ENCODE measurements around the gene L2HGDH. TPM values are rescaled to one million over a fixed set of nuclear protein-coding genes. Genes with fewer than 3 reads are reported as not detected.

The L2HGDH gene
- total RNA-seq, 1 experiment from 2014 or later = 24.0 TPM

DNA sequence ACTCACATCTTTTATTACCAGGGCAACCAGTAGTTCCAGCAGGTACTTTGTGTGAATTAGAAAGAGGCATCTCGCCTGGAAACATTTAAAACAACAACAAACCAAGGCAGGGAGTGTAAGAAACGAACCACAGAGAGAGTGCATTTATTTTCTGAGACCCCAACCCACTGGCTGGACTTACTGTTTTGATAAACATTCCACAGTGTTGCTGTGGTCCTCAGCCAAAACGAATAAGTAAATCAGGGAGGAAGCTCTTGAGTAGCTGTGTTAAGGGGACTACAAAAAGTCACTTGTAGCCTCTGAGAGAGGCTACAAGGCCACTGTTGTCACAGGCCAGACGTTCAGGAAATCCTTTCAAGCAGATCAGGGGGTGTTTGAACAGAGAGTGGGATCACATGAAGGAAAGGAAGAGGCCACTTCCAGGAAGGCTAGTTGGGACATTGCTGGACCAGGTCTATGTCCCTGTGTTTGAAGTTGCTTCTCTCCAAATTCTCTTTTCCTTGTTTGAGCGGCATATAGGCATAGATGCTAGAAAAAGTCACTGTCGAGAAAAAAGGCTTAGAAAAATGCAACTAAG lies 33.9 kb upstream of the L2HGDH start:
- no peaks in the 10 kb centered on the region for H3K27me3 Mint-ChIP-seq (ENCODE audit: low read depth)
- ATAC-seq (no peak), DNase-seq (ENCODE audit: low spot score) (no peak)
- no peak for TF ChIP-seq CBFB (CRISPR knock-in tag; IDR thresholded peaks at IDR 0.05; ENCODE audit: low read depth)
- no peak for TF ChIP-seq MYBL2 (CRISPR knock-in tag; IDR thresholded peaks at IDR 0.05)
- no peak for TF ChIP-seq GTF2I (CRISPR knock-in tag; conservative IDR thresholded peaks at IDR 0.05)
- TF ChIP-seq ZNF396 (CRISPR knock-in tag; IDR thresholded peaks at IDR 0.05; ENCODE audit: borderline replicate concordance) = no peak
- ChIA-PET CTCF (interaction anchor here (1.8 kb wide), 1 partner anchor 25 kb away, joined by 5 read pairs; no protein-coding TSS in a partner anchor), POLR2A (no interaction called here)
- peaks cover 16% of the 10 kb centered on the region for H3K4me1 Mint-ChIP-seq
- H3K4me3 Mint-ChIP-seq = no peak overlapping the region
- no peaks in the 10 kb centered on the region for H3K36me3 Mint-ChIP-seq
- H3K9me3 Mint-ChIP-seq = no peaks in the 10 kb centered on the region
- H3K27ac Mint-ChIP-seq = no peak overlapping the region; the same call in 1 of the 2 replicates

- H3K36me3 Mint-ChIP-seq = no peaks in the 10 kb centered on the region
- DNase-seq (ENCODE audit: low spot score) (no peak), ATAC-seq (no peak)
- H3K4me3 Mint-ChIP-seq = no peak overlapping the region
- no peaks in the 10 kb centered on the region for H3K27me3 Mint-ChIP-seq (ENCODE audit: low read depth)
- TF ChIP-seq SP1 (CRISPR knock-in tag; conservative IDR thresholded peaks at IDR 0.05) (no peak), TCF7 (CRISPR knock-in tag; IDR thresholded peaks at IDR 0.05; ENCODE audit: low read depth) (no peak), CBFB (CRISPR knock-in tag; IDR thresholded peaks at IDR 0.05; ENCODE audit: low read depth) (no peak), TP53 (CRISPR knock-in tag; IDR thresholded peaks at IDR 0.05) (no peak), EMX1 (CRISPR knock-in tag; IDR thresholded peaks at IDR 0.05) (no peak), NFYB (CRISPR knock-in tag; conservative IDR thresholded peaks at IDR 0.05; ENCODE audit: low read depth) (no peak), MYBL2 (CRISPR knock-in tag; IDR thresholded peaks at IDR 0.05) (no peak)
- TF ChIP-seq, protein P1, sequence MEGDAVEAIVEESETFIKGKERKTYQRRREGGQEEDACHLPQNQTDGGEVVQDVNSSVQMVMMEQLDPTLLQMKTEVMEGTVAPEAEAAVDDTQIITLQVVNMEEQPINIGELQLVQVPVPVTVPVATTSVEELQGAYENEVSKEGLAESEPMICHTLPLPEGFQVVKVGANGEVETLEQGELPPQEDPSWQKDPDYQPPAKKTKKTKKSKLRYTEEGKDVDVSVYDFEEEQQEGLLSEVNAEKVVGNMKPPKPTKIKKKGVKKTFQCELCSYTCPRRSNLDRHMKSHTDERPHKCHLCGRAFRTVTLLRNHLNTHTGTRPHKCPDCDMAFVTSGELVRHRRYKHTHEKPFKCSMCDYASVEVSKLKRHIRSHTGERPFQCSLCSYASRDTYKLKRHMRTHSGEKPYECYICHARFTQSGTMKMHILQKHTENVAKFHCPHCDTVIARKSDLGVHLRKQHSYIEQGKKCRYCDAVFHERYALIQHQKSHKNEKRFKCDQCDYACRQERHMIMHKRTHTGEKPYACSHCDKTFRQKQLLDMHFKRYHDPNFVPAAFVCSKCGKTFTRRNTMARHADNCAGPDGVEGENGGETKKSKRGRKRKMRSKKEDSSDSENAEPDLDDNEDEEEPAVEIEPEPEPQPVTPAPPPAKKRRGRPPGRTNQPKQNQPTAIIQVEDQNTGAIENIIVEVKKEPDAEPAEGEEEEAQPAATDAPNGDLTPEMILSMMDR (IDR thresholded peaks at IDR 0.05) = no peak
- ChIA-PET POLR2A (no interaction called here), CTCF (interaction anchor here (1.0 to 1.8 kb wide), 2 partner anchors 24 to 27 kb away, joined by 3 to 5 read pairs; no protein-coding TSS in a partner anchor)
- no peaks in the 10 kb centered on the region for H3K9me3 Mint-ChIP-seq
- H3K27ac Mint-ChIP-seq = no peak overlapping the region
- H3K4me1 Mint-ChIP-seq = peaks cover 16% of the 10 kb centered on the region
Observed at GRCh38 chr14:50344876-50345563, 33.0 kb upstream of the L2HGDH start.

DNA sequence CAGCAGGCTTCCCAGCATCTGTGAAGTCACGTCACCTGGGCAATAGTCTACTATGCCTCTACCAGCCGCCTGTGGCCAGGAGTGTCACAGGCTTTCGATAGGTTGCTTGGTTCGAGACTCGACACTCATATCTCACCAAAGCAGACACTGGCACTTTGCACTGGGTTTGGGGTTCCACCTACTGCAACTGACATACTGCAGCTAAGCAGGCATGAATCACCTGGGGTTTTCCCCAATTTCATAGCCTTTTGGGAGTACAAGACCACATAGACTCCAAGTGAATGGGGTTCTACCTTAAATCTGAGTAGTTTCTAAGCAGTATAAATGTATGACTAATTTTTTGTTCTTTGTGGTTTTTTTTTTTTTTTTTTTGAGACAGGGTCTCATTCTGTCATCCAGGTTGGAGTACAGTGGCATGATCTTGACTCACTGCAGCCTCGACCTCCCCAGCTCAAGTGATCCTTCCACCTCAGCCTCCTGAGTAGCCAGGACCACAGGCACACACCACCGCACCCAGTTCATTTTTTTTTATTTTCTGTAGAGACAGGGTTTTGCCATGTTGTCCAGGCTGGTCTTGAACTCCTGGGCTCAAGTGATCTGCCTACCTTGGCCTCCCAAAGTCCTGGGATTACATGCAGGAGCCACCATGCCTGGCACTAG lies 32.2 kb upstream of the L2HGDH start:
- ChIA-PET POLR2A (no interaction called here), CTCF (interaction anchor here (1.0 to 1.8 kb wide), 2 partner anchors 23 to 26 kb away, joined by 3 to 5 read pairs; no protein-coding TSS in a partner anchor)
- DNase-seq (ENCODE audit: low spot score) (no peak), ATAC-seq (no peak)
- Mint-ChIP-seq H3K27me3 (ENCODE audit: low read depth) (no peaks in the 10 kb centered on the region), H3K36me3 (no peaks in the 10 kb centered on the region), H3K4me3 (no peak overlapping the region), H3K27ac (no peak overlapping the region), H3K9me3 (no peaks in the 10 kb centered on the region), H3K4me1 (peaks cover 16% of the 10 kb centered on the region)
- TF ChIP-seq KAT7 (CRISPR knock-in tag; IDR thresholded peaks at IDR 0.05; ENCODE audit: borderline replicate concordance) (no peak), NR3C1 (CRISPR knock-in tag; conservative IDR thresholded peaks at IDR 0.05; ENCODE audit: low read depth) (no peak), ELF4 (CRISPR knock-in tag; IDR thresholded peaks at IDR 0.05; ENCODE audit: low read depth) (no peak), EMX1 (CRISPR knock-in tag; IDR thresholded peaks at IDR 0.05) (no peak), MLX (CRISPR knock-in tag; IDR thresholded peaks at IDR 0.05) (no peak), IRF1 (CRISPR knock-in tag; IDR thresholded peaks at IDR 0.05) (no peak), FOXJ3 (CRISPR knock-in tag; IDR thresholded peaks at IDR 0.05; ENCODE audit: borderline replicate concordance) (no peak), CBFB (CRISPR knock-in tag; IDR thresholded peaks at IDR 0.05; ENCODE audit: low read depth) (no peak), TCF7 (CRISPR knock-in tag; IDR thresholded peaks at IDR 0.05; ENCODE audit: low read depth) (no peak), ZNF671 (CRISPR knock-in tag; IDR thresholded peaks at IDR 0.05) (no peak)
- TF ChIP-seq, protein P2, sequence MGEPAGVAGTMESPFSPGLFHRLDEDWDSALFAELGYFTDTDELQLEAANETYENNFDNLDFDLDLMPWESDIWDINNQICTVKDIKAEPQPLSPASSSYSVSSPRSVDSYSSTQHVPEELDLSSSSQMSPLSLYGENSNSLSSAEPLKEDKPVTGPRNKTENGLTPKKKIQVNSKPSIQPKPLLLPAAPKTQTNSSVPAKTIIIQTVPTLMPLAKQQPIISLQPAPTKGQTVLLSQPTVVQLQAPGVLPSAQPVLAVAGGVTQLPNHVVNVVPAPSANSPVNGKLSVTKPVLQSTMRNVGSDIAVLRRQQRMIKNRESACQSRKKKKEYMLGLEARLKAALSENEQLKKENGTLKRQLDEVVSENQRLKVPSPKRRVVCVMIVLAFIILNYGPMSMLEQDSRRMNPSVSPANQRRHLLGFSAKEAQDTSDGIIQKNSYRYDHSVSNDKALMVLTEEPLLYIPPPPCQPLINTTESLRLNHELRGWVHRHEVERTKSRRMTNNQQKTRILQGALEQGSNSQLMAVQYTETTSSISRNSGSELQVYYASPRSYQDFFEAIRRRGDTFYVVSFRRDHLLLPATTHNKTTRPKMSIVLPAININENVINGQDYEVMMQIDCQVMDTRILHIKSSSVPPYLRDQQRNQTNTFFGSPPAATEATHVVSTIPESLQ (CRISPR knock-in tag; IDR thresholded peaks at IDR 0.05) = no peak
- TF ChIP-seq, protein P3, sequence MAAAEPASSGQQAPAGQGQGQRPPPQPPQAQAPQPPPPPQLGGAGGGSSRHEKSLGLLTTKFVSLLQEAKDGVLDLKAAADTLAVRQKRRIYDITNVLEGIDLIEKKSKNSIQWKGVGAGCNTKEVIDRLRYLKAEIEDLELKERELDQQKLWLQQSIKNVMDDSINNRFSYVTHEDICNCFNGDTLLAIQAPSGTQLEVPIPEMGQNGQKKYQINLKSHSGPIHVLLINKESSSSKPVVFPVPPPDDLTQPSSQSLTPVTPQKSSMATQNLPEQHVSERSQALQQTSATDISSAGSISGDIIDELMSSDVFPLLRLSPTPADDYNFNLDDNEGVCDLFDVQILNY (CRISPR knock-in tag; IDR thresholded peaks at IDR 0.05) = no peak
- TF ChIP-seq, protein P4, sequence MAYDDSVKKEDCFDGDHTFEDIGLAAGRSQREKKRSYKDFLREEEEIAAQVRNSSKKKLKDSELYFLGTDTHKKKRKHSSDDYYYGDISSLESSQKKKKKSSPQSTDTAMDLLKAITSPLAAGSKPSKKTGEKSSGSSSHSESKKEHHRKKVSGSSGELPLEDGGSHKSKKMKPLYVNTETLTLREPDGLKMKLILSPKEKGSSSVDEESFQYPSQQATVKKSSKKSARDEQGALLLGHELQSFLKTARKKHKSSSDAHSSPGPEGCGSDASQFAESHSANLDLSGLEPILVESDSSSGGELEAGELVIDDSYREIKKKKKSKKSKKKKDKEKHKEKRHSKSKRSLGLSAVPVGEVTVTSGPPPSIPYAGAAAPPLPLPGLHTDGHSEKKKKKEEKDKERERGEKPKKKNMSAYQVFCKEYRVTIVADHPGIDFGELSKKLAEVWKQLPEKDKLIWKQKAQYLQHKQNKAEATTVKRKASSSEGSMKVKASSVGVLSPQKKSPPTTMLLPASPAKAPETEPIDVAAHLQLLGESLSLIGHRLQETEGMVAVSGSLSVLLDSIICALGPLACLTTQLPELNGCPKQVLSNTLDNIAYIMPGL (CRISPR knock-in tag; IDR thresholded peaks at IDR 0.05) = no peak

All from WTC11 (cell line).